Neural progenitor cell (in vitro differentiated cells): ENCODE measurements around the gene SLC39A6.

Source experiments
- CTCF ChIP-seq: fragments of 200-600 bp; sonication (generic); IDR thresholded peaks from 2 replicates; pipeline ENCODE4 v1.5.1; 2017; ENCODE audit warnings: antibody characterized with exemption, mild to moderate bottlenecking
- EZH2 ChIP-seq: fragments of 200-600 bp; sonication (generic); IDR thresholded peaks from 2 replicates; pipeline ENCODE4 v1.6.1; 2017; ENCODE audit warnings: antibody characterized with exemption, mild to moderate bottlenecking, moderate library complexity

- TF ChIP-seq CTCF (no peak), EZH2 (no peak)
Observed at GRCh38 chr18:36099311-36099710, 29.8 kb downstream of the SLC39A6 start.
